Measurements from ENCODE around the gene RGS8. TPM values are rescaled to one million over a fixed set of nuclear protein-coding genes. Genes with fewer than 3 reads are reported as not detected.

RGS8 gene
- total RNA-seq, 1 donor from 2014 or later: 0.04 TPM

DNA sequence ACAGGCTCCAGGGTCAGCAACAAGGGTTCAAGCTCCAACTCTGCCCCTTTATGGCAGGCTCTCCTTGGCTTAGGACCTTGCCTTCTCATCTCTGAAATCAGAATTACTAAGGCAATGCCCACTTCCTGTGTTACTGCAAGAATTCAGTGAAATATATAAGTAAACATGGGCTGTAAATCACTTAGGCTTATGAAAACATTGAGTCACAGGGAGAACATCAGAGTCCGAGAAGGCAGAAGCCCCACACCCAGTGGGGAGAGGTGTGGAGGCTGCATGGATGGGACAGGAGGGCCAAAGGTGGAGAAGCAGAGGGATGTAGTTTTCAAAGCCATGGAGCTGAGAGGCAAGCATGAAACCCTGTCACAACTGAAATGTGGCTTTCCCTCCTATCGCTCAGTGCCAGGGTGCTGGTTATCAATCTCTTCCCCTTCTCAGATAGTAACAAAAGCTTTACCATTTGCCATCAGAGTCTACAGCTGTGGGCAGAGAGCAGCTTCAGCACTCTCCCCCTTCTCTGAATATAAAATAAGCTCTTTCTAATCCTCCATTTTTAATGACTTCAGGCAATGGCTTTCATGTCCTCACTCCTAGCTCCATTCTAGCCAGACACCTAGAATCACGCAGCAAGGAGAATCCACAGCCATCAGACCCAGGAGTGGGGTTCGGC is 3.4 kb downstream of the RGS8 start:
- no peak for DNase-seq (ENCODE audit: low read depth)
- no peak for TF ChIP-seq CTCF (IDR thresholded peaks at IDR 0.05; ENCODE audit: insufficient read depth, low read length, poor library complexity, severe bottlenecking)
- Histone ChIP-seq H3K27me3 (ENCODE audit: control insufficient read depth, insufficient read depth, low read length) (peaks cover 19% of the 10 kb centered on the region), H3K4me3 (ENCODE audit: low read depth, low read length) (no peak overlapping the region), H3K36me3 (ENCODE audit: control insufficient read depth, insufficient read depth, low read length) (no peaks in the 10 kb centered on the region)

DNA sequence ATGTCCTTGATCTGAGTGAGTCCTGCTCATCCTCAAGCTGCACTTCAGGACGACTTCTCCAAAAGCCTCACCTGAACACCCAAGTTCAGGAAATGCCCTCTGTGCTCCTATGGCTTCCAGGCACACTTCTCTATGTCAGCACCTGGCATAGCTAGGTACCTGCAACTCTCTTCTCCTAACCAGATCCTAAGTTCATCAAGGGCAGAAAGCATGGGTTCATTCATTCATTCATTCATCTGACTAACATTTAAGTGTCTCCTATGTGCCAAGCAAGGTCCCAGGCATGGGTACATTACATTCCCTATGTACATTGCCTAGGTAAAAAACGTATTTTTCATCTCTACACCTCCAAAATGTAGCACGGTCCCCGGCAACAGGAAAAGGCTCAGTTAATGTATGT is 4.0 kb downstream of the RGS8 start:
- no peak for DNase-seq (ENCODE audit: low read depth)
- H3K36me3 ChIP-seq (ENCODE audit: control insufficient read depth, insufficient read depth, low read length): no peaks in the 10 kb centered on the region
- TF ChIP-seq CTCF (IDR thresholded peaks at IDR 0.05; ENCODE audit: insufficient read depth, low read length, poor library complexity, severe bottlenecking): no peak
- H3K4me3 ChIP-seq (ENCODE audit: low read depth, low read length): no peak overlapping the region
- peaks cover 17% of the 10 kb centered on the region for H3K27me3 ChIP-seq (ENCODE audit: control insufficient read depth, insufficient read depth, low read length)

DNA sequence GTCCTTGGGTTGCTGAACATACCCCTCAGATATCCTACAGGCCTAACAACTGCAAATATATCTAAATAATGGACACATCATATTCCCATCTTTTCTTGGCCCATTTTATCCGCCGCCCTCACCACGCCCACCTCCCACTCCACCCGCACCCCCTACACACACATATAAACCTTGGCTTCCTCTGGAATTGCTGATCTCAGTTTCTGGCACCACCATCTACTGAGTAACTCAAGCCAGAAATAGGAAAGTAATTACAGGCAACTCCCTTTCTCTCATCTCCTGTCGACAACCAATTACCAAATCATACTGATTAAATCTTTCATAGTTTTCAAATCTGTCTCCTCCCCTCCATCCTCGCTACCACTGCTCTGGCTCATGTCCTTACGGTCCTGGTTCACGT is 4.7 kb downstream of the RGS8 start:
- Histone ChIP-seq H3K36me3 (ENCODE audit: control insufficient read depth, insufficient read depth, low read length) (no peaks in the 10 kb centered on the region), H3K27me3 (ENCODE audit: control insufficient read depth, insufficient read depth, low read length) (peaks cover 11% of the 10 kb centered on the region), H3K4me3 (ENCODE audit: low read depth, low read length) (no peak overlapping the region)
- no peak for TF ChIP-seq CTCF (IDR thresholded peaks at IDR 0.05; ENCODE audit: insufficient read depth, low read length, poor library complexity, severe bottlenecking)
- no peak for DNase-seq (ENCODE audit: low read depth)

GRCh38 chr1:182677397-182678098 is 6.8 kb downstream of the RGS8 start:
- H3K27me3 ChIP-seq (ENCODE audit: control insufficient read depth, insufficient read depth, low read length): peaks cover 4% of the 10 kb centered on the region
- DNase-seq (ENCODE audit: low read depth): no peak
- TF ChIP-seq CTCF (IDR thresholded peaks at IDR 0.05; ENCODE audit: insufficient read depth, low read length, poor library complexity, severe bottlenecking): no peak
- H3K36me3 ChIP-seq (ENCODE audit: control insufficient read depth, insufficient read depth, low read length): no peaks in the 10 kb centered on the region
- H3K4me3 ChIP-seq (ENCODE audit: low read depth, low read length): no peak overlapping the region

DNA sequence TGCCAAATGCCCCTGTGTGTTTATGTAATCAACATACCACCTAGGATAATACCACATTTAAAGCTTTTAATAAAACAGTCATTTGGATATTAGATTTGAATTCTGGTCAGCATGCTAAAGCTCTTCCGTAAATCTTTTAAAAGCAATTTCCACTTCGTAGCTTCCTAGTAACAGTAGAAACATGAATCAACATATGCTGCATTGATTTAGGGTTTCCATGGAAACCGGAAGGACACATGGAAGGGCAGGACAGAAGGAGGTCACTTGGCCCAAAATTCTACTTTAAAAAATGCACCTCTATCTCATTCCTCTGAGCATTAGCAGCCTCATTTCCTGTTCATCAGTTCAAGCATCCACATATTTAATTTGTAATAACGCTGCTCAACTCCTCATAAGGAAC is 8.1 kb downstream of the RGS8 start:
- Histone ChIP-seq H3K4me3 (ENCODE audit: low read depth, low read length) (no peak overlapping the region), H3K27me3 (ENCODE audit: control insufficient read depth, insufficient read depth, low read length) (peaks cover 15% of the 10 kb centered on the region), H3K36me3 (ENCODE audit: control insufficient read depth, insufficient read depth, low read length) (no peaks in the 10 kb centered on the region)
- TF ChIP-seq CTCF (IDR thresholded peaks at IDR 0.05; ENCODE audit: insufficient read depth, low read length, poor library complexity, severe bottlenecking): no peak
- DNase-seq (ENCODE audit: low read depth): no peak
